ENCODE results near the gene CNTN4. TPM values are rescaled to one million over a fixed set of nuclear protein-coding genes. Genes with fewer than 3 reads are reported as not detected.

The CNTN4 gene
- total and polyA plus RNA-seq, 4 donors, result 29.2 to 88.0 (median 36.1) TPM

GRCh38 chr3:2653706-2654105, 555.0 kb downstream of the CNTN4 start:
- no peaks in the 10 kb centered on the region for H3K36me3 ChIP-seq (ENCODE audit: control insufficient read depth, insufficient read depth, low read length)
- no peak overlapping the region for H3K27ac ChIP-seq (ENCODE audit: low read depth, low read length)
- no peak for DNase-seq (ENCODE audit: low read depth in 4 of 6, low spot score in 6 of 6)
- no peaks in the 10 kb centered on the region for H3K27me3 ChIP-seq (ENCODE audit: control insufficient read depth, insufficient read depth, low read length)
- H3K9me3 ChIP-seq (ENCODE audit: control insufficient read depth, insufficient read depth, low read length), result no peaks in the 10 kb centered on the region
- no peaks in the 10 kb centered on the region for H3K4me1 ChIP-seq (ENCODE audit: control insufficient read depth, insufficient read depth, low read length)
- no peak overlapping the region for H3K4me3 ChIP-seq (ENCODE audit: low read depth, low read length)
- WGBS (ENCODE audit: insufficient coverage), result 86% methylated on average over 1 of the region's 1 CpG

- no CpG with 5 or more reads among the region's 1 CpG for WGBS (ENCODE audit: insufficient coverage)
These were observed 556.6 kb downstream of the CNTN4 start for GRCh38 chr3:2655229-2655701.

GRCh38 chr3:2656806-2657777, 558.4 kb downstream of the CNTN4 start:
- H3K27me3 ChIP-seq (ENCODE audit: control insufficient read depth, insufficient read depth, low read length), result no peaks in the 10 kb centered on the region
- H3K9me3 ChIP-seq (ENCODE audit: control insufficient read depth, insufficient read depth, low read length), result no peaks in the 10 kb centered on the region
- no peak overlapping the region for H3K4me3 ChIP-seq (ENCODE audit: low read depth, low read length)
- peak in 1 of 6 donors; percentile 87 for DNase-seq (ENCODE audit: low read depth in 4 of 6, low spot score in 6 of 6)
- H3K36me3 ChIP-seq (ENCODE audit: control insufficient read depth, insufficient read depth, low read length), result no peaks in the 10 kb centered on the region
- 60% methylated on average over 5 of the region's 10 CpGs for WGBS (ENCODE audit: insufficient coverage)
- no peak overlapping the region for H3K27ac ChIP-seq (ENCODE audit: low read depth, low read length)
- no peaks in the 10 kb centered on the region for H3K4me1 ChIP-seq (ENCODE audit: control insufficient read depth, insufficient read depth, low read length)

More at GRCh38 chr3:2655229-2655701, 556.6 kb downstream of the CNTN4 start:
- Histone ChIP-seq H3K9me3 (ENCODE audit: control insufficient read depth, insufficient read depth, low read length) (no peaks in the 10 kb centered on the region), H3K4me1 (ENCODE audit: control insufficient read depth, insufficient read depth, low read length) (no peaks in the 10 kb centered on the region), H3K4me3 (ENCODE audit: low read depth, low read length) (no peak overlapping the region), H3K27ac (ENCODE audit: low read depth, low read length) (no peak overlapping the region), H3K36me3 (ENCODE audit: control insufficient read depth, insufficient read depth, low read length) (no peaks in the 10 kb centered on the region), H3K27me3 (ENCODE audit: control insufficient read depth, insufficient read depth, low read length) (no peaks in the 10 kb centered on the region)
- no peak for DNase-seq (ENCODE audit: low read depth in 4 of 6, low spot score in 6 of 6)

DNA sequence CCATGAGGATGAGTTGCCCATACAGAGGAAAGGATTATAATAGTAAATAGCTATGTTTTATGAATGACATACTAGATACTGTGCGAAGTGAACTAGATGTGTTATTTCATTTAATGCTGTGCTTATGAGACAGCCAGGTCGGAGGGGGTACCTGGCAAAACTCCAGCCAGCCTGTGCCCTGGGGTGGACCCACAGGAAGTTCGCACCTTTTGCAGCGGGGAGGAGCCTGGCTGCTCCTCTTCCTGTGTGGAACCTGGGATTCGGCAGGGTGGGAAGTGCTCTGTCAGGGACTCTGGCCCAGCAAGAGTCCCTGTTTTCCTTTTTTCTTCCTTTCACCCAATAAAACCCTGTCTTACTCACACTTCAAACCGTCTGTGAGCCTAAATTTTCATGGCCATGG, 559.3 kb downstream of the CNTN4 start:
- Histone ChIP-seq H3K4me3 (ENCODE audit: low read depth, low read length) (no peak overlapping the region), H3K9me3 (ENCODE audit: control insufficient read depth, insufficient read depth, low read length) (no peaks in the 10 kb centered on the region), H3K4me1 (ENCODE audit: control insufficient read depth, insufficient read depth, low read length) (no peaks in the 10 kb centered on the region), H3K36me3 (ENCODE audit: control insufficient read depth, insufficient read depth, low read length) (no peaks in the 10 kb centered on the region), H3K27me3 (ENCODE audit: control insufficient read depth, insufficient read depth, low read length) (no peaks in the 10 kb centered on the region), H3K27ac (ENCODE audit: low read depth, low read length) (no peak overlapping the region)
- WGBS (ENCODE audit: insufficient coverage), result 89% methylated on average over 5 of the region's 6 CpGs
- DNase-seq (ENCODE audit: low read depth in 4 of 6, low spot score in 6 of 6), result no peak

DNA sequence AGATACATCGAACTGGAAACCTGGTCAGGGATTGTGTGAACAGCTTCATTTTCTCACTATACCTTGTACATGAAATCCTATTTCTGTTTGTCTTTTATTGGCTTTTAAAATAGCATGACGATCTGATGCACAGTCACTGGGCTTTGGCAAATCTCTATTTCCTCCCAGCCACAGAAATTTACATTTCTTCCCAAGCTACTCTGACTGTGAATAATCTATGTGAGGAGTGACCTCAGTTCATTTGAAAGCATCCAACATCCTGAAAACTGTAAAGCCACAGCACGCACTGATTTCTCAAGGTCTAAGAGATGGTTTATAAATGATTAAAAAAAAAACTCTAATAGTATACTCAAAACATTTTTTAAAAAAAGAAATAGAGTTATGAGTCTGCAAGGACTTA, 561.2 kb downstream of the CNTN4 start:
- Histone ChIP-seq H3K27me3 (ENCODE audit: control insufficient read depth, insufficient read depth, low read length) (no peaks in the 10 kb centered on the region), H3K4me3 (ENCODE audit: low read depth, low read length) (no peak overlapping the region), H3K9me3 (ENCODE audit: control insufficient read depth, insufficient read depth, low read length) (no peaks in the 10 kb centered on the region), H3K27ac (ENCODE audit: low read depth, low read length) (no peak overlapping the region), H3K4me1 (ENCODE audit: control insufficient read depth, insufficient read depth, low read length) (no peaks in the 10 kb centered on the region), H3K36me3 (ENCODE audit: control insufficient read depth, insufficient read depth, low read length) (no peaks in the 10 kb centered on the region)
- DNase-seq (ENCODE audit: low read depth in 4 of 6, low spot score in 6 of 6), result no peak
- WGBS (ENCODE audit: insufficient coverage), result no CpG with 5 or more reads among the region's 3 CpGs

DNA sequence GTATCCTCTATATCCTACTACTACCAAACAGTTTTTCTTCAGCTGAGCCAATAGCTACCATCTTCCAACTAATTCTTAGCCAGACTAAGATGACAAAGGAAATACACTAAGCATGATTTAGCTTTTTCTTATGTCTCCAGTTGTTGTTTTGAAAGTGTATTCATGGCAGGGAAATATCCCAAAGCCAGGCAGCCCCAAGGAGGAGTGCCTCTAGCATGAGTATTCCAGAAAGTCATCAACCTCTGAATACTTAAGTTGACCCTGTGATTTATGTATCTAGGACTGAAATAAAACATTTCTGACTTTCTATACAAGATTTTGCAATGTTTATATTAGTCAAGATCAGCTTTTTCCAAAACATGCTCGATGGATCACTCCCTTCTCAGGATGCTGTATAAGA, 562.4 kb downstream of the CNTN4 start:
- no peak for DNase-seq (ENCODE audit: low read depth in 4 of 6, low spot score in 6 of 6)
- Histone ChIP-seq H3K4me1 (ENCODE audit: control insufficient read depth, insufficient read depth, low read length) (no peaks in the 10 kb centered on the region), H3K27me3 (ENCODE audit: control insufficient read depth, insufficient read depth, low read length) (no peaks in the 10 kb centered on the region), H3K36me3 (ENCODE audit: control insufficient read depth, insufficient read depth, low read length) (no peaks in the 10 kb centered on the region), H3K27ac (ENCODE audit: low read depth, low read length) (no peak overlapping the region), H3K9me3 (ENCODE audit: control insufficient read depth, insufficient read depth, low read length) (no peaks in the 10 kb centered on the region), H3K4me3 (ENCODE audit: low read depth, low read length) (no peak overlapping the region)
- WGBS (ENCODE audit: insufficient coverage), result no CpG with 5 or more reads among the region's 1 CpG

DNA sequence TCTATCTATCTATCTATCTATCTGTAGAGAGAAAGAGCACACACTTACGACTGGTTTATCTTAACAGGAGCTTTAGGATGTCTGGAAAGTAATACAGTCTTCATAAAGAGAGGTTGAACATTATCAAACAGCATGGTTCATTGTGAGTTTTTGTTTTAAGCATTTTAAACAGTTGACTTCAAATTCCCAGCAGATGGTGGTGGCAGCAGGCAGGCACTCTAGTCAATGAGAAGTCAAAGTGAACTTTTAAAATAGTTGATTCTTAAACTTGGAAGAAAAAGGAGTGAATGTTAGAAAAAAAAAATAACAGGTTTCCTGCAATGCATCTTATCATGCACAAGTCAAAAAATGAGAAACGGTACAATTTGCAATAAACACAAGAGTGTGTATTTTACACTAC, 578.8 kb downstream of the CNTN4 start:
- peak in 1 of 6 donors; percentile 71 for DNase-seq (ENCODE audit: low read depth in 4 of 6, low spot score in 6 of 6)
- H3K27ac ChIP-seq (ENCODE audit: low read depth, low read length), result no peak overlapping the region
- H3K4me1 ChIP-seq (ENCODE audit: control insufficient read depth, insufficient read depth, low read length), result no peaks in the 10 kb centered on the region
- H3K9me3 ChIP-seq (ENCODE audit: control insufficient read depth, insufficient read depth, low read length), result no peaks in the 10 kb centered on the region
- WGBS (ENCODE audit: insufficient coverage), result no CpG with 5 or more reads among the region's 2 CpGs
- H3K27me3 ChIP-seq (ENCODE audit: control insufficient read depth, insufficient read depth, low read length), result no peaks in the 10 kb centered on the region
- H3K4me3 ChIP-seq (ENCODE audit: low read depth, low read length), result no peak overlapping the region
- H3K36me3 ChIP-seq (ENCODE audit: control insufficient read depth, insufficient read depth, low read length), result no peaks in the 10 kb centered on the region

DNA sequence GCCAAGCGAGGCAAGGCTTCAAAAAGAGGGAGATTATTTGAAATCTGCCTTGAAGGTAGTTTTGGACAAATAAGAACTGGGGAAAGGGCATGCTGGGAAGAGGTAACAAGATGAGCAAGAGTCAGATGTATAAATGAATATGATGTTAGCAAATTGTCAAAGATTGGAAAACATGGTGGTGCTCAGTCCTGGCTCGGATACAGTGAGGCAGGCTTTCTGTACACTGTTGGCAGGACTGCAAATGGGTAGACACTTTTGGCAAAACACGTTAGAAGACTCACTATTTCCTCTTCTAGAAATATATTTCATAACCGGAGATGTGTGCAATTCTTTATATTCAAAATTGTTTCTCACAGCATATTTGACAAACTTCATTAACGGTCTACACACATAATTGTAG, 581.6 kb downstream of the CNTN4 start:
- H3K27me3 ChIP-seq (ENCODE audit: control insufficient read depth, insufficient read depth, low read length), result no peaks in the 10 kb centered on the region
- 100% methylated on average over 1 of the region's 5 CpGs for WGBS (ENCODE audit: insufficient coverage)
- no peaks in the 10 kb centered on the region for H3K9me3 ChIP-seq (ENCODE audit: control insufficient read depth, insufficient read depth, low read length)
- H3K36me3 ChIP-seq (ENCODE audit: control insufficient read depth, insufficient read depth, low read length), result no peaks in the 10 kb centered on the region
- H3K27ac ChIP-seq (ENCODE audit: low read depth, low read length), result no peak overlapping the region
- no peaks in the 10 kb centered on the region for H3K4me1 ChIP-seq (ENCODE audit: control insufficient read depth, insufficient read depth, low read length)
- DNase-seq (ENCODE audit: low read depth in 4 of 6, low spot score in 6 of 6), result peak in 1 of 6 donors; percentile 82
- H3K4me3 ChIP-seq (ENCODE audit: low read depth, low read length), result no peak overlapping the region

- H3K4me1 ChIP-seq (ENCODE audit: control insufficient read depth, insufficient read depth, low read length), result no peaks in the 10 kb centered on the region
- H3K36me3 ChIP-seq (ENCODE audit: control insufficient read depth, insufficient read depth, low read length), result no peaks in the 10 kb centered on the region
- peak in 2 of 6 donors; percentile 28 to 53 for DNase-seq (ENCODE audit: low read depth in 4 of 6, low spot score in 6 of 6)
These were observed 585.4 kb downstream of the CNTN4 start for GRCh38 chr3:2684046-2684445.

More at GRCh38 chr3:2684046-2684445, 585.4 kb downstream of the CNTN4 start:
- Histone ChIP-seq H3K4me3 (ENCODE audit: low read depth, low read length) (no peak overlapping the region), H3K27me3 (ENCODE audit: control insufficient read depth, insufficient read depth, low read length) (no peaks in the 10 kb centered on the region), H3K9me3 (ENCODE audit: control insufficient read depth, insufficient read depth, low read length) (no peaks in the 10 kb centered on the region), H3K27ac (ENCODE audit: low read depth, low read length) (no peak overlapping the region)
